Measurements from ENCODE around the gene LILRA1. TPM values are rescaled to one million over a fixed set of nuclear protein-coding genes. Genes with fewer than 3 reads are reported as not detected.

The LILRA1 gene
- total RNA-seq, 4 donors from 2014 or later = 0.23 TPM; not detected in 3

DNA sequence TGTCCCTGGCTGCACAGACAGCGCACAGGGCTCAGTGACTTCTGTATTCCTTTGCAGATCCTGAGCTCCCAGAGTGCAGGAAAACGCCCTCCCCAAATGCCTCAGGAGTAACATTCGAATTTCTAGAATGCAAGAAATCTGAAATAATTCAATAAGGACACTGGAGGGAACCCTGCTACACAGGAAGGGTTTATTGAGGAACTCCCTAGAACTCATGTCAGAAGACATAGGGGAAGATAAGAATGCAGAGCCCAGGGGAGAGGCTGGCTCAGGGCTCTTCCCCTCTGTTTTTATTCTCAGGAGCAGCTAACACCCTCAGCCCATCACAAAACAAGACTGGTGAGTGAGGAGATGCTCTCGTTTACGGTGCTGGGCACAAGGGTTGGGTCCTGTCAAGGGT, 6.8 kb downstream of the LILRA1 start:
- peak in 1 of 2 donors; percentile 63 for DNase-seq (ENCODE audit: low spot score in 2 of 2)
- TF ChIP-seq, protein P1, sequence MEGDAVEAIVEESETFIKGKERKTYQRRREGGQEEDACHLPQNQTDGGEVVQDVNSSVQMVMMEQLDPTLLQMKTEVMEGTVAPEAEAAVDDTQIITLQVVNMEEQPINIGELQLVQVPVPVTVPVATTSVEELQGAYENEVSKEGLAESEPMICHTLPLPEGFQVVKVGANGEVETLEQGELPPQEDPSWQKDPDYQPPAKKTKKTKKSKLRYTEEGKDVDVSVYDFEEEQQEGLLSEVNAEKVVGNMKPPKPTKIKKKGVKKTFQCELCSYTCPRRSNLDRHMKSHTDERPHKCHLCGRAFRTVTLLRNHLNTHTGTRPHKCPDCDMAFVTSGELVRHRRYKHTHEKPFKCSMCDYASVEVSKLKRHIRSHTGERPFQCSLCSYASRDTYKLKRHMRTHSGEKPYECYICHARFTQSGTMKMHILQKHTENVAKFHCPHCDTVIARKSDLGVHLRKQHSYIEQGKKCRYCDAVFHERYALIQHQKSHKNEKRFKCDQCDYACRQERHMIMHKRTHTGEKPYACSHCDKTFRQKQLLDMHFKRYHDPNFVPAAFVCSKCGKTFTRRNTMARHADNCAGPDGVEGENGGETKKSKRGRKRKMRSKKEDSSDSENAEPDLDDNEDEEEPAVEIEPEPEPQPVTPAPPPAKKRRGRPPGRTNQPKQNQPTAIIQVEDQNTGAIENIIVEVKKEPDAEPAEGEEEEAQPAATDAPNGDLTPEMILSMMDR (IDR thresholded peaks at IDR 0.05) = no peak
- no peak for TF ChIP-seq POLR2A (IDR thresholded peaks at IDR 0.05)
- no peak overlapping the region for H3K4me3 ChIP-seq (ENCODE audit: low read depth, poor library complexity, severe bottlenecking)
- WGBS, 2 donors = 74 to 80% methylated on average over 5 of the region's 5 CpGs
- intact Hi-C loops (cut with DNase I; ENCODE audit: low total_unique reads) = no loop called here

- intact Hi-C loops (cut with DNase I; ENCODE audit: low total_unique reads) = no loop called here
- WGBS, 2 donors = 56 to 69% methylated on average over 4 of the region's 4 CpGs
- no peak for DNase-seq (ENCODE audit: low spot score in 2 of 2)
- H3K4me3 ChIP-seq (ENCODE audit: low read depth, poor library complexity, severe bottlenecking) = no peak overlapping the region
- TF ChIP-seq POLR2A (IDR thresholded peaks at IDR 0.05) = no peak
- TF ChIP-seq, protein P1 (IDR thresholded peaks at IDR 0.05) = no peak
Measured at GRCh38 chr19:54606230-54606629, 12.8 kb downstream of the LILRA1 start.

GRCh38 chr19:54606891-54607784, 13.7 kb downstream of the LILRA1 start:
- peak in 1 of 2 donors; percentile 50 for DNase-seq (ENCODE audit: low spot score in 2 of 2)
- 75 to 77% methylated on average over 16 of the region's 16 CpGs for WGBS, 2 donors
- H3K4me3 ChIP-seq (ENCODE audit: low read depth, poor library complexity, severe bottlenecking) = no peak overlapping the region
- intact Hi-C loops (cut with DNase I; ENCODE audit: low total_unique reads) = no loop called here
- TF ChIP-seq POLR2A (IDR thresholded peaks at IDR 0.05) = no peak
- TF ChIP-seq, protein P1 (IDR thresholded peaks at IDR 0.05) = no peak

- intact Hi-C loops (cut with DNase I; ENCODE audit: low total_unique reads) = no loop called here
- no peak overlapping the region for H3K4me3 ChIP-seq (ENCODE audit: low read depth, poor library complexity, severe bottlenecking)
- 82 to 85% methylated on average over 5 of the region's 5 CpGs for WGBS, 2 donors
- DNase-seq (ENCODE audit: low spot score in 2 of 2) = peak in 1 of 2 donors; percentile 25
- TF ChIP-seq, protein P1 (IDR thresholded peaks at IDR 0.05) = no peak
- TF ChIP-seq POLR2A (IDR thresholded peaks at IDR 0.05) = no peak
Measured at GRCh38 chr19:54607785-54608150, 14.3 kb downstream of the LILRA1 start.

DNA sequence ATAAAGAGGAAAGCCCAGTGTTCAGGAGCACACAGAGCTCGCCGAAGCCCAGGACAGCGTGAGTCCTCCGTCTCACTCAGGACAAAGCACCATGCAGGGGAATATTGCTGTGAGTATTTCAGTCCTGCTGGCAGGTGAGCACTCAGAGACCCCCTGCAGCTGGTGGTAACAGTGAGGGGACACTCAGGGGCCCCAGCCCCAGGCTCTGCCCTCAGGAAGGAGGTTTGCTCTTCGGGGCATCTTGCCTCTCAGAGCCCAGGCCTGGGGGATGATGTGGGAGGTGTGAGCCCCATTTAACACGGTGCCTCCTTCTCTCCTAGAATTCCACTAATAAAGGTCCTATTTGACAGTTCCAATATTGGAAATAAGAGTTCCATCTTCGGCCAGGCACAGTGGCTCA, 14.8 kb downstream of the LILRA1 start:
- WGBS, 2 donors = 76 to 90% methylated on average over 7 of the region's 7 CpGs
- peak in 1 of 2 donors; percentile 82 for DNase-seq (ENCODE audit: low spot score in 2 of 2)
- TF ChIP-seq, protein P1 (IDR thresholded peaks at IDR 0.05) = no peak
- H3K4me3 ChIP-seq (ENCODE audit: low read depth, poor library complexity, severe bottlenecking) = no peak overlapping the region
- intact Hi-C loops (cut with DNase I; ENCODE audit: low total_unique reads) = no loop called here
